Kidney (tissue), 14 donors: ENCODE measurements around the gene RTN4RL2. TPM values are rescaled to one million over a fixed set of nuclear protein-coding genes. Genes with fewer than 3 reads are reported as not detected.

ENCODE experiments used
- DNase-seq, 5 donors: peaks; one replicate each; pipeline ENCODE4 v3.0.0-alpha.2; 2013 to 2020
- FAIRE-seq: peaks from 2 replicates; lab custom pipeline; 2012; peaks lifted over from hg19 to GRCh38; lab: Jason Lieb, UNC
- H3K27ac ChIP-seq, 2 donors: one replicate each; pipeline ENCODE4 v1.7.0; 2013; ENCODE audit warnings: low read depth in 2 of 2, low read length in 2 of 2, inconsistent platforms in 1 of 2
- H3K27me3 ChIP-seq: one replicate; pipeline ENCODE4 v1.7.1; 2013; ENCODE audit warnings: low read length, inconsistent platforms; ENCODE audit not compliant: control insufficient read depth, insufficient read depth
- H3K36me3 ChIP-seq, 3 donors: one replicate each; pipeline versions ENCODE4 v1.7.0 to v1.7.1; 2013; ENCODE audit warnings: low read length in 3 of 3, control low read depth in 1 of 3, inconsistent platforms in 1 of 3; ENCODE audit not compliant: insufficient read depth in 3 of 3, control insufficient read depth in 2 of 3
- H3K4me1 ChIP-seq, 3 donors: one replicate each; pipeline versions ENCODE4 v1.7.0 to v1.7.1; 2013; ENCODE audit warnings: low read length in 3 of 3, inconsistent platforms in 1 of 3, low read depth in 1 of 3; ENCODE audit not compliant: control insufficient read depth in 2 of 3, insufficient read depth in 2 of 3
- H3K4me3 ChIP-seq, 3 donors: one replicate each; pipeline versions ENCODE4 v1.7.0 to v1.8.1; 2013; ENCODE audit warnings: low read length in 3 of 3, control low read depth in 1 of 3, inconsistent platforms in 1 of 3
- H3K9ac ChIP-seq, 3 donors: one replicate each; pipeline versions ENCODE4 v1.7.0 to v1.7.1; 2013; ENCODE audit warnings: low read length in 3 of 3, control low read depth in 1 of 3, inconsistent platforms in 1 of 3
- H3K9me3 ChIP-seq, 3 donors: one replicate each; pipeline versions ENCODE4 v1.7.0 to v1.7.1; 2013; ENCODE audit warnings: low read length in 3 of 3, control low read depth in 1 of 3, inconsistent platforms in 1 of 3; ENCODE audit not compliant: control insufficient read depth in 2 of 3, insufficient read depth in 1 of 3
- CTCF ChIP-seq: IDR thresholded peaks from 3 replicates; pipeline ENCODE4 v1.5.1; 2012; ENCODE audit warnings: mild to moderate bottlenecking, moderate library complexity, borderline replicate concordance; ENCODE audit not compliant: insufficient read depth; ENCODE audit errors: extremely low read depth
- intact Hi-C: fragments of 100-400 bp; cut with DNase I; formaldehyde crosslinking; loops from one replicate; pipeline ENCODE4 v1.11.1; 2022
- polyA plus RNA-seq: library from polyadenylated mRNA; stranded (reverse); fragments of 350-450 nt; fragmentation: Illumina TruSeq; extraction: RNeasy Lipid Tissue Mini Kit (QIAGEN cat#74804); gene quantifications from one replicate; pipeline ENCODE4 v1.2.3, GENCODE V29; 2014; ENCODE audit warnings: low read depth, low replicate concordance; ENCODE audit not compliant: insufficient read depth
- total RNA-seq: library from RNA; stranded (reverse); fragmentation: NEBNext Ultra II Directional; extraction: Animal tissue kit (Norgen Biotek cat#: 25700); gene quantifications from one replicate; pipeline ENCODE4 v1.2.1, GENCODE V29; 2021
- donor health status: control.
- donor health status: control.
- donor health status: control.
- donor health status: control.
- donor health status: control.
- donor health status: DM: yes; HTN: yes; CAD: no.
- donor health status: Normal renal cell carcinoma (clear cell type).

The RTN4RL2 gene
- total and polyA plus RNA-seq, 2 donors from 2014 or later, result 2.6 to 5.5 TPM

- TF ChIP-seq CTCF, result no peak
- intact Hi-C loops, result no loop called here
- no peak for DNase-seq
- Histone ChIP-seq H3K4me1 (peaks cover 4 to 22% (median 11%) of the 10 kb centered on the region in 3 donors), H3K4me3 (no peak overlapping the region), H3K27ac (peak overlapping the region; percentile 16 to 78), H3K9me3 (no peaks in the 10 kb centered on the region), H3K36me3 (peaks cover 0 to 2% (median 0%) of the 10 kb centered on the region in 3 donors), H3K9ac (no peak overlapping the region), H3K27me3 (no peaks in the 10 kb centered on the region)
- FAIRE-seq, result no peak
Observed at GRCh38 chr11:57424137-57424791, 36.1 kb upstream of the RTN4RL2 start.

GRCh38 chr11:57424792-57425564, 35.4 kb upstream of the RTN4RL2 start:
- no peak for TF ChIP-seq CTCF
- peaks cover 0 to under 1% (median 0%) of the 10 kb centered on the region in 3 donors for H3K36me3 ChIP-seq
- peaks cover 4 to 22% (median 11%) of the 10 kb centered on the region in 3 donors for H3K4me1 ChIP-seq
- H3K4me3 ChIP-seq, result no peak overlapping the region
- H3K27me3 ChIP-seq, result no peaks in the 10 kb centered on the region
- FAIRE-seq (no peak), DNase-seq (peak in 3 of 5 donors; percentile 45 to 92 (median 46))
- peak overlapping the region; percentile 40 to 78 for H3K27ac ChIP-seq
- no peaks in the 10 kb centered on the region for H3K9me3 ChIP-seq
- no peak overlapping the region for H3K9ac ChIP-seq
- intact Hi-C loops, result no loop called here

GRCh38 chr11:57425565-57426438, 34.5 kb upstream of the RTN4RL2 start:
- no peak for FAIRE-seq
- DNase-seq, result peak in 2 of 5 donors; percentile 10 to 42
- no peak for TF ChIP-seq CTCF
- peaks cover 4 to 22% (median 11%) of the 10 kb centered on the region in 3 donors for H3K4me1 ChIP-seq
- no peaks in the 10 kb centered on the region for H3K9me3 ChIP-seq
- peak overlapping the region in 1 of 3 donors; percentile 35 for H3K9ac ChIP-seq
- H3K27me3 ChIP-seq, result no peaks in the 10 kb centered on the region
- intact Hi-C loops, result no loop called here
- peak overlapping the region in 2 of 3 donors; percentile 2 to 31 for H3K4me3 ChIP-seq
- H3K27ac ChIP-seq, result peak overlapping the region; percentile 59 to 78
- no peaks in the 10 kb centered on the region for H3K36me3 ChIP-seq
